Midbrain (tissue), 1 donor: ENCODE data around the gene RAB41.
"Not testable (repeated sequence)": the region's sequence is repeated elsewhere in the genome, so short reads cannot be mapped to it uniquely, and the experiment has no call there.

Experiments
- DNase-seq: peaks from one replicate; lab custom pipeline; 2025; lab: John Stamatoyannopoulos, UW

The RAB41 gene

GRCh38 chrX:70289793-70290770 is 8.1 kb downstream of the RAB41 start, which contains the start of the genes KIF4A and PDZD11:
KIF4A (plus strand) TSS chrX:70290104; CDS start chrX:70290459, 355 bp downstream.
PDZD11 (minus strand) TSS chrX:70289927; CDS start chrX:70289341, 586 bp downstream.
- DNase-seq, result peak; percentile 64

- no peak for DNase-seq
These were observed 10.8 kb downstream of the RAB41 start for GRCh38 chrX:70292788-70293187.

- DNase-seq, result no peak
These were observed 11.6 kb downstream of the RAB41 start for GRCh38 chrX:70293621-70294020.

GRCh38 chrX:70301716-70302115 is 19.7 kb downstream of the RAB41 start:
- DNase-seq, result no peak

GRCh38 chrX:70313503-70313902 is 31.5 kb downstream of the RAB41 start:
- no peak for DNase-seq

GRCh38 chrX:70322784-70323183 is 40.8 kb downstream of the RAB41 start:
- DNase-seq, result no peak

GRCh38 chrX:70323628-70324027 is 41.7 kb downstream of the RAB41 start:
- not testable (repeated sequence) for DNase-seq

GRCh38 chrX:70324326-70324725 is 42.4 kb downstream of the RAB41 start:
- no peak for DNase-seq

- DNase-seq, result no peak
These were observed 49.2 kb downstream of the RAB41 start for GRCh38 chrX:70331161-70331560.

- DNase-seq, result no peak
These were observed 50.6 kb downstream of the RAB41 start for GRCh38 chrX:70332600-70332999.
